MM.1S (cell line): ENCODE data around the gene USP24.

Experiments
- CTCF ChIP-seq: fragments of 300-600 bp; sonication (generic); IDR thresholded peaks from 2 replicates; pipeline ENCODE4 v1.5.1; 2016; ENCODE audit warnings: antibody characterized with exemption, low read length, mixed read lengths
- EZH2 ChIP-seq: fragments of 300-600 bp; sonication (generic); optimal IDR thresholded peaks from 2 replicates; pipeline ENCODE3; 2017; ENCODE audit warnings: low read depth, mild to moderate bottlenecking, antibody characterized with exemption, low read length, mixed read lengths
- EZH2phosphoT487 ChIP-seq: fragments of 300-600 bp; sonication (generic); IDR thresholded peaks from 2 replicates; pipeline ENCODE4 v1.6.1; 2018; ENCODE audit warnings: antibody characterized with exemption, low read length

GRCh38 chr1:55051169-55051568 is 164.0 kb downstream of the USP24 start:
- TF ChIP-seq CTCF (no peak), EZH2phosphoT487 (no peak), EZH2 (no peak)
